A549 (cell line): Measurements from ENCODE around the gene DLL4. TPM values are rescaled to one million over a fixed set of nuclear protein-coding genes. Genes with fewer than 3 reads are reported as not detected.

Source experiments
- ATAC-seq, 2 experiments: fragments of 200-7000 bp in 1 of 2; fragments of >200 bp in 1 of 2; cut with Nextera tagmentation in 1 of 2; cut with Tn5 transposase in 1 of 2; 3 replicates each; pipeline versions ENCODE4 v1.8.0 to v1.9.1; 2018 to 2020; ENCODE audit warnings: mild to moderate bottlenecking in 1 of 2, moderate library complexity in 1 of 2
- CTCF ChIA-PET: fragments of 300-600 bp; sonication (Branson Sonifier 250); formaldehyde crosslinking; extraction: SDS; loops from one replicate; lab custom pipeline; 2021; ENCODE audit warnings: antibody characterized with exemption, inconsistent platforms; lab: Yijun Ruan, JAX
- POLR2A ChIA-PET: fragments of 350-600 bp; formaldehyde crosslinking; extraction: SDS; loops from one replicate; lab custom pipeline; 2021; ENCODE audit warnings: antibody characterized with exemption, inconsistent platforms; lab: Yijun Ruan, JAX
- DNase-seq, 2 experiments: peaks; one replicate each; pipeline versions ENCODE4 v3.0.0 to v3.0.0-alpha.2; 2011 to 2016; ENCODE audit warnings: low read depth in 1 of 2, low spot score in 1 of 2
- FAIRE-seq: peaks from 2 replicates; lab custom pipeline; 2011; peaks lifted over from hg19 to GRCh38; lab: Jason Lieb, UNC
- H3K27ac ChIP-seq, 2 experiments: fragments of >200 bp; sonication (Bioruptor Twin); formaldehyde crosslinking; 3 replicates each; pipeline ENCODE4 v1.5.1; 2016 to 2017
- H3K4me1 ChIP-seq: fragments of >200 bp; sonication (Bioruptor Twin); formaldehyde crosslinking; 3 replicates; pipeline ENCODE4 v1.6.1; 2016
- H3K4me2 ChIP-seq: fragments of >200 bp; sonication (Bioruptor Twin); formaldehyde crosslinking; 3 replicates; pipeline ENCODE4 v1.6.1; 2016
- H3K4me3 ChIP-seq: fragments of >200 bp; sonication (Bioruptor Twin); formaldehyde crosslinking; 3 replicates; pipeline ENCODE4 v1.5.1; 2016
- H3K9me3 ChIP-seq: fragments of >200 bp; sonication (Bioruptor Twin); formaldehyde crosslinking; 3 replicates; pipeline ENCODE4 v1.6.1; 2016
- CBX8 ChIP-seq: fragments of 200-600 bp; sonication (generic); IDR thresholded peaks from 2 replicates; pipeline ENCODE4 v1.6.1; 2016
- CEBPB ChIP-seq, 2 experiments: fragments of >200 bp in 1 of 2; sonication (Bioruptor Twin) in 1 of 2; formaldehyde crosslinking in 1 of 2; IDR thresholded peaks; 2 replicates each; pipeline ENCODE4 v1.6.1; 2012 to 2016
- CHD2 ChIP-seq: fragments of 150-350 bp; IDR thresholded peaks from 2 replicates; pipeline ENCODE4 v1.6.1; 2014; ENCODE audit warnings: low read length; ENCODE audit not compliant: partially characterized antibody
- CTCF ChIP-seq: fragments of >200 bp; sonication (Bioruptor Twin); formaldehyde crosslinking; IDR thresholded peaks from 3 replicates; pipeline ENCODE4 v1.5.1; 2016
- EHF ChIP-seq: fragments of 250-450 bp; sonication (Bioruptor Pico); IDR thresholded peaks from 2 replicates; pipeline ENCODE4 v1.5.0; 2020; ENCODE audit warnings: mild to moderate bottlenecking
- GATA3 ChIP-seq: IDR thresholded peaks from 2 replicates; pipeline ENCODE4 v1.6.1; 2012; ENCODE audit warnings: borderline replicate concordance
- HOXB13 ChIP-seq: fragments of 250-450 bp; sonication (Bioruptor Pico); IDR thresholded peaks from 2 replicates; pipeline ENCODE4 v1.5.0; 2020; ENCODE audit warnings: low read depth, mild to moderate bottlenecking, moderate library complexity
- NPAS2 ChIP-seq: fragments of 250-450 bp; sonication (Bioruptor Pico); IDR thresholded peaks from 2 replicates; pipeline ENCODE4 v1.8.0; 2022; ENCODE audit warnings: mild to moderate bottlenecking, moderate library complexity, borderline replicate concordance
- POLR2AphosphoS2 ChIP-seq: conservative IDR thresholded peaks from 2 replicates; pipeline ENCODE4 v1.6.1; 2012; ENCODE audit warnings: low read length, improper control_type of control experiment, inconsistent platforms
- RAD21 ChIP-seq, 2 experiments: fragments of >200 bp in 1 of 2; sonication (Bioruptor Twin) in 1 of 2; formaldehyde crosslinking in 1 of 2; IDR thresholded peaks in 1 of 2; conservative IDR thresholded peaks in 1 of 2; 2 replicates in 1 of 2; 3 replicates in 1 of 2; pipeline ENCODE4 v1.6.1; 2012 to 2018; ENCODE audit warnings: inconsistent platforms in 1 of 2
- RCOR1 ChIP-seq: fragments of 150-350 bp; IDR thresholded peaks from 2 replicates; pipeline ENCODE4 v1.6.1; 2014; ENCODE audit warnings: antibody characterized with exemption, low read length, low read depth
- RFX5 ChIP-seq: fragments of 450-650 bp; IDR thresholded peaks from 2 replicates; pipeline ENCODE4 v1.7.1; 2014; ENCODE audit warnings: antibody characterized with exemption, mild to moderate bottlenecking, moderate library complexity
- TP53 ChIP-seq: fragments of 250-450 bp; sonication (Bioruptor Pico); IDR thresholded peaks from 2 replicates; pipeline ENCODE4 v1.5.0; 2021; ENCODE audit warnings: mild to moderate bottlenecking, moderate library complexity
- ZNF302 ChIP-seq: fragments of 250-450 bp; sonication (Bioruptor Pico); IDR thresholded peaks from 2 replicates; pipeline ENCODE4 v1.9.0; 2021; ENCODE audit warnings: inconsistent platforms, mild to moderate bottlenecking, moderate library complexity
- ZSCAN20 ChIP-seq: fragments of 250-450 bp; sonication (Bioruptor Pico); IDR thresholded peaks from 2 replicates; pipeline ENCODE4 v1.8.0; 2022; ENCODE audit warnings: mild to moderate bottlenecking, moderate library complexity
- WGBS: methylation state at CpG from one replicate; pipeline ENCODE4 v1.1.6; 2017; ENCODE audit errors: missing lambda C conversion rate; 5-methylcytosine and 5-hydroxymethylcytosine counted together
- polyA plus RNA-seq, 4 experiments: library from polyadenylated mRNA; depleted of rRNA in 3 of 4; stranded (reverse); fragments of >200 nt; fragmentation: RNase III in 1 of 4; extraction: RNeasy Plus Mini Kit Qiagen cat#74134 plus additional on column Dnase treatment in 1 of 4; gene quantifications; 2 replicates in 3 of 4; 3 replicates in 1 of 4; pipeline ENCODE4 v1.2.3, GENCODE V29; 2011 to 2017
- TF ChIP-seq, protein P1 (sequence below): fragments of 450-650 bp; IDR thresholded peaks from 2 replicates; pipeline ENCODE4 v1.6.1; 2014; ENCODE audit warnings: antibody characterized with exemption
- TF ChIP-seq, protein P2 (sequence below): fragments of 150-350 bp; IDR thresholded peaks from 2 replicates; pipeline ENCODE4 v1.6.1; 2014; ENCODE audit warnings: low read depth, mild to moderate bottlenecking, low read length
- TF ChIP-seq, protein P3 (sequence below): IDR thresholded peaks from 2 replicates; pipeline ENCODE4 v1.6.1; 2012
- TF ChIP-seq, protein P4 (sequence below): fragments of 200-600 bp; sonication (generic); IDR thresholded peaks from 2 replicates; pipeline ENCODE4 v1.6.1; 2016; ENCODE audit warnings: antibody characterized with exemption, mild to moderate bottlenecking, moderate library complexity
- TF ChIP-seq, protein P5 (sequence below): fragments of 250-450 bp; sonication (Bioruptor Pico); IDR thresholded peaks from 2 replicates; pipeline ENCODE4 v1.5.0; 2020; ENCODE audit warnings: low read depth, mild to moderate bottlenecking, moderate library complexity

DLL4 gene
- polyA plus RNA-seq, 2 of the 4 experiments (the other 2 are of a cell fraction): 0.09 to 0.28 TPM

GRCh38 chr15:40925863-40926658 lies 3.1 kb upstream of the DLL4 start:
- H3K4me1 ChIP-seq: 0 out of 3 replicates have a peak, but pooled peaks cover 12% of the 10 kb centered on the region
- H3K27ac ChIP-seq: no peak overlapping the region
- no peak for ATAC-seq
- FAIRE-seq: no peak
- TF ChIP-seq CEBPB (IDR thresholded peaks at IDR 0.05): no peak
- TF ChIP-seq, protein P1, sequence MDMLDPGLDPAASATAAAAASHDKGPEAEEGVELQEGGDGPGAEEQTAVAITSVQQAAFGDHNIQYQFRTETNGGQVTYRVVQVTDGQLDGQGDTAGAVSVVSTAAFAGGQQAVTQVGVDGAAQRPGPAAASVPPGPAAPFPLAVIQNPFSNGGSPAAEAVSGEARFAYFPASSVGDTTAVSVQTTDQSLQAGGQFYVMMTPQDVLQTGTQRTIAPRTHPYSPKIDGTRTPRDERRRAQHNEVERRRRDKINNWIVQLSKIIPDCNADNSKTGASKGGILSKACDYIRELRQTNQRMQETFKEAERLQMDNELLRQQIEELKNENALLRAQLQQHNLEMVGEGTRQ: no peak
- TF ChIP-seq TP53 (CRISPR knock-in tag): no peak
- TF ChIP-seq RAD21 (conservative IDR thresholded peaks at IDR 0.05 in 1 of 2, IDR thresholded peaks at IDR 0.05 in 1 of 2): no peak
- TF ChIP-seq, protein P2, sequence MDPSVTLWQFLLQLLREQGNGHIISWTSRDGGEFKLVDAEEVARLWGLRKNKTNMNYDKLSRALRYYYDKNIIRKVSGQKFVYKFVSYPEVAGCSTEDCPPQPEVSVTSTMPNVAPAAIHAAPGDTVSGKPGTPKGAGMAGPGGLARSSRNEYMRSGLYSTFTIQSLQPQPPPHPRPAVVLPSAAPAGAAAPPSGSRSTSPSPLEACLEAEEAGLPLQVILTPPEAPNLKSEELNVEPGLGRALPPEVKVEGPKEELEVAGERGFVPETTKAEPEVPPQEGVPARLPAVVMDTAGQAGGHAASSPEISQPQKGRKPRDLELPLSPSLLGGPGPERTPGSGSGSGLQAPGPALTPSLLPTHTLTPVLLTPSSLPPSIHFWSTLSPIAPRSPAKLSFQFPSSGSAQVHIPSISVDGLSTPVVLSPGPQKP: no peak
- no peak for TF ChIP-seq CHD2
- TF ChIP-seq ZSCAN20 (CRISPR knock-in tag): no peak
- no peak for TF ChIP-seq RFX5
- no peak for TF ChIP-seq POLR2AphosphoS2
- no peak for TF ChIP-seq EHF (CRISPR knock-in tag)
- TF ChIP-seq CTCF: no peak
- TF ChIP-seq, protein P3, sequence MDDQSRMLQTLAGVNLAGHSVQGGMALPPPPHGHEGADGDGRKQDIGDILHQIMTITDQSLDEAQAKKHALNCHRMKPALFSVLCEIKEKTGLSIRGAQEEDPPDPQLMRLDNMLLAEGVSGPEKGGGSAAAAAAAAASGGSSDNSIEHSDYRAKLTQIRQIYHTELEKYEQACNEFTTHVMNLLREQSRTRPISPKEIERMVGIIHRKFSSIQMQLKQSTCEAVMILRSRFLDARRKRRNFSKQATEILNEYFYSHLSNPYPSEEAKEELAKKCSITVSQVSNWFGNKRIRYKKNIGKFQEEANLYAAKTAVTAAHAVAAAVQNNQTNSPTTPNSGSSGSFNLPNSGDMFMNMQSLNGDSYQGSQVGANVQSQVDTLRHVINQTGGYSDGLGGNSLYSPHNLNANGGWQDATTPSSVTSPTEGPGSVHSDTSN: no peak
- no peak for TF ChIP-seq CBX8
- TF ChIP-seq, protein P4, sequence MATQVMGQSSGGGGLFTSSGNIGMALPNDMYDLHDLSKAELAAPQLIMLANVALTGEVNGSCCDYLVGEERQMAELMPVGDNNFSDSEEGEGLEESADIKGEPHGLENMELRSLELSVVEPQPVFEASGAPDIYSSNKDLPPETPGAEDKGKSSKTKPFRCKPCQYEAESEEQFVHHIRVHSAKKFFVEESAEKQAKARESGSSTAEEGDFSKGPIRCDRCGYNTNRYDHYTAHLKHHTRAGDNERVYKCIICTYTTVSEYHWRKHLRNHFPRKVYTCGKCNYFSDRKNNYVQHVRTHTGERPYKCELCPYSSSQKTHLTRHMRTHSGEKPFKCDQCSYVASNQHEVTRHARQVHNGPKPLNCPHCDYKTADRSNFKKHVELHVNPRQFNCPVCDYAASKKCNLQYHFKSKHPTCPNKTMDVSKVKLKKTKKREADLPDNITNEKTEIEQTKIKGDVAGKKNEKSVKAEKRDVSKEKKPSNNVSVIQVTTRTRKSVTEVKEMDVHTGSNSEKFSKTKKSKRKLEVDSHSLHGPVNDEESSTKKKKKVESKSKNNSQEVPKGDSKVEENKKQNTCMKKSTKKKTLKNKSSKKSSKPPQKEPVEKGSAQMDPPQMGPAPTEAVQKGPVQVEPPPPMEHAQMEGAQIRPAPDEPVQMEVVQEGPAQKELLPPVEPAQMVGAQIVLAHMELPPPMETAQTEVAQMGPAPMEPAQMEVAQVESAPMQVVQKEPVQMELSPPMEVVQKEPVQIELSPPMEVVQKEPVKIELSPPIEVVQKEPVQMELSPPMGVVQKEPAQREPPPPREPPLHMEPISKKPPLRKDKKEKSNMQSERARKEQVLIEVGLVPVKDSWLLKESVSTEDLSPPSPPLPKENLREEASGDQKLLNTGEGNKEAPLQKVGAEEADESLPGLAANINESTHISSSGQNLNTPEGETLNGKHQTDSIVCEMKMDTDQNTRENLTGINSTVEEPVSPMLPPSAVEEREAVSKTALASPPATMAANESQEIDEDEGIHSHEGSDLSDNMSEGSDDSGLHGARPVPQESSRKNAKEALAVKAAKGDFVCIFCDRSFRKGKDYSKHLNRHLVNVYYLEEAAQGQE: no peak
- TF ChIP-seq, protein P5, sequence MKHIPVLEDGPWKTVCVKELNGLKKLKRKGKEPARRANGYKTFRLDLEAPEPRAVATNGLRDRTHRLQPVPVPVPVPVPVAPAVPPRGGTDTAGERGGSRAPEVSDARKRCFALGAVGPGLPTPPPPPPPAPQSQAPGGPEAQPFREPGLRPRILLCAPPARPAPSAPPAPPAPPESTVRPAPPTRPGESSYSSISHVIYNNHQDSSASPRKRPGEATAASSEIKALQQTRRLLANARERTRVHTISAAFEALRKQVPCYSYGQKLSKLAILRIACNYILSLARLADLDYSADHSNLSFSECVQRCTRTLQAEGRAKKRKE (CRISPR knock-in tag): no peak
- no peak for TF ChIP-seq NPAS2 (CRISPR knock-in tag)
- TF ChIP-seq HOXB13: no peak
- TF ChIP-seq RCOR1: no peak
- TF ChIP-seq GATA3: no peak
- TF ChIP-seq ZNF302: no peak
- H3K4me2 ChIP-seq: no peak overlapping the region
- ChIA-PET CTCF (interaction anchor here (0.6 to 2.8 kb wide), 5 partner anchors 15 to 144 kb away, joined by 3 to 12 read pairs (median 3); no protein-coding TSS in a partner anchor), POLR2A (no interaction called here)
- no peak for DNase-seq
- H3K9me3 ChIP-seq: no peaks in the 10 kb centered on the region
- no peak overlapping the region for H3K4me3 ChIP-seq
- WGBS: 85% methylated on average over 26 of the region's 61 CpGs
